Activated naive CD8-positive, alpha-beta T cell treated with anti-CD3 and anti-CD28 coated beads, Interleukin-2, amount 50 U/mL, for 16 hours (primary cell): ENCODE data around the gene STEAP3.

Experiments used
- DNase-seq: peaks from one replicate; pipeline ENCODE4 v3.0.0-alpha.2; 2020; ENCODE audit warnings: low read depth, low spot score

The STEAP3 gene

DNA sequence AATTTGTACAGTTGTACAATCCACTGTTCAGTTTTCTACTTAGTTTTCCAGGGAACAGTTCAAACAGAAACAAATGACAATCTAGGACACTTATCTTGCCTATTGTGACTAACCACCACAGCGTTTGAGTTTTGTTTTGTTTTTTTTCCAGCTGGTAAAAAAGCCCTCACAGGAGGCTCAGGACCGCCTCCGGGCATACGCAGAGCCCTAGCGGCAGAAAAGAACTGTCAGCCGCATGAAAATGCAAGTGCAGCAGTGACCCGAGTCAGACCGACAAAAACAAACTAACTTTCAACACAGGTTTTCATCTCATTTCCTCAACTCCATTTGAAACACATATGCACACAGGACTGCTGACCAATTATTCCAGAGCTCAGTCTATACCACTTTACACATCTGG lies 68.6 kb downstream of the STEAP3 start:
- no peak for DNase-seq

DNA sequence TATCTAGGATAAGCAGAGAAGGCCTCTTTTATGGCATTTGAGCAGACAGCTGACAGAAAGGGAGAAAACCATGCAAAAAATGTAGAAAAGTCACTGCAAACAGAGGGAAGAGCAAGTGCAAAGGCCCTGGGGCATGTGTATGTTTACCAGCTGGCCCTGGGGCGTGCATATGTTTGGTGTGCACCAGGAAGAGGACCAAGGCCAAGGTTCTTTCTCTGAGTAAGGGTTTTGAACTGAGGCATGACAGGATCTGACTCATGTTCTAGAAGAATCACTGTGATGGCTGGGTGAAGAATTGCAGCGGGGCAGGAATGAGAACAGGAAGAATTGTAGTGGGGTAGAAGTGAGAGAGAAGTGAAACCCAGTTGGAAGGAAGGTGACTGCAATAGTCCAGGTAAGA lies 69.6 kb downstream of the STEAP3 start:
- no peak for DNase-seq

DNA sequence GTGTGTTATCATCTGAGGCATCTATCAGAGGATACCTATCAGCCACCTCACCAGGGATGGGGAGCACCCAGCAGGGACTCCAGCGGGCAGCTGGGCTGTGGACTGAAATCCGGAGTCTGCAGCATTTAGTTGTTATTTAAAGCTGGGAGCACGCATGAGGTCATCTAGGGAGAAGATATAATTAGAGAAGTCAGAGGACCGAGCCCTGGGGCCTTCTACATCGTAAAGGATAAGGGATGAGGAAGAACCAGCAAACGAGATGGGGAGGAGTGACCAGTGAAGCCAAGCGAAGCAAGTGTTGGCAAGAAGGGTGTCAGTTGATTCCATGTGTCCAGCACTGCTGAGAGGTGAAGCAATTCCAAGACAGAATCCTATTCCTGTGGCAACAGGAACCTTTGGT lies 70.3 kb downstream of the STEAP3 start:
- no peak for DNase-seq

DNA sequence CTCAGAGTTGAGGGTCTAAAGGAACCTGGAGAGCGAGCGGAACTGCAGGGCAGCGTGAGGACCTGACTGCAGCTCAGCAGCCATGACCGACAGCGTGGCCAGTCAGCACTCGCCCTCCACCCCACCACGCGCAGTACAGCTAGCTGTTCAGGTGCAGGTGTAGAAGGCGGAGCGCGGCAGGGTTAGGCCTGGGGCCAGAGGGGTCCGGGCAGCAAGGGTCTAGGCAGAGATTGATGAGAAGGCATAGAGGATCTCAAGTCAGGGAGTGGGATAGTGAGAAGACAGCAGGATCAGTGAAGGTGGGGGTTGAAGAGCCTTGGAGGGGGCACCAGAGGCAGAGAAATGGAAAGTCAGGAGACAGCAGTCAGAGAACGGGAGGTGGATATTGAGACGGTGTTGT lies 71.0 kb downstream of the STEAP3 start:
- DNase-seq, result no peak

DNA sequence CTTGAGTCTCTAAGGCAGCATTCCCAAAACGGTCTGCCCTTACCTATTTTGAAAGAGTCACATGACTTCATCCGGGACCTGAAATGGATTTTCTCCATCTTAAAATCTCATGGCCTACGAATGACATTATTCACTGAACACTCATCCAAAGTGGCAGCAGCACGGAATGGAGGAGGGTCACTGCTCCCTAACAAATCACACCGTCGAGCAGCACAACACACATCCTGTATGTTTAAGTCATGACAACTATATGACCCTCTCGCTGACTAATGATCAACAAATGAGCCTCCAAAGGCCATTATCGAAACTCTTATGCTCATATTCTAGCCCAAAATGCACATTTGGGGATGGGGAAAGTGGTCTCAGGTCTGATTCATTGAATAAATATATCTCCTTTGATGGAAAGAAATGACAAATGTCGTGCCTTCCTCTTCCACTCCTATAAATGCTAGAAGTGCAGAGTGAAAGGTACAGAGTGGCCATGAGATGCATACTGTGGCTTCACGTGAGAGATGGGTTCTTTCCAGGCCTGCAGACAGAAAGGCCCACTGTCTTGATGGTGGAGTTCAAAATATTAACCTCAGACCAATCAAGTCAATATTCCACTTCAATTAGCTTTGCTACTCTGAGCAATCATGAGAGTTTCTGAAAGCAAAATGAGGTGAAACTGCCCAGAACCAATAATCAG lies 72.2 kb downstream of the STEAP3 start:
- DNase-seq, result no peak

DNA sequence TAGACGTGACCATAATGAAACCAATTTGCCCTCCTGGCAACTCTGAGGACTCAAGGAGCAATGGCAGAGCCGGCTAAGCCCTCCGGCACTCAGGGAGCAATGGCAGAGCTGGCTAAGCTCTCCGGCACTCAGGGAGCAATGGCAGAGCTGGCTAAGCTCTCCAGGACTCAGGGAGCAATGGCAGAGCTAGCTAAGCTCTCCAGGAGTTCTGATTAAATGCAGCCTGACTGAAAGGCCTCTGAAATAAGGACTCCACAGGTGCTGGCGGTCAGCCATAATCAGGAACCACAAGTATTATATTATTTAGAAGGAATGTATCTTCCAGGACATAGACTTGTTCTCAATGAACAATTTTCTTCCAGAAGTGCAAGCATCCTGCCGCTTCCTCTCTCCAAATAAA lies 77.8 kb downstream of the STEAP3 start:
- no peak for DNase-seq

DNA sequence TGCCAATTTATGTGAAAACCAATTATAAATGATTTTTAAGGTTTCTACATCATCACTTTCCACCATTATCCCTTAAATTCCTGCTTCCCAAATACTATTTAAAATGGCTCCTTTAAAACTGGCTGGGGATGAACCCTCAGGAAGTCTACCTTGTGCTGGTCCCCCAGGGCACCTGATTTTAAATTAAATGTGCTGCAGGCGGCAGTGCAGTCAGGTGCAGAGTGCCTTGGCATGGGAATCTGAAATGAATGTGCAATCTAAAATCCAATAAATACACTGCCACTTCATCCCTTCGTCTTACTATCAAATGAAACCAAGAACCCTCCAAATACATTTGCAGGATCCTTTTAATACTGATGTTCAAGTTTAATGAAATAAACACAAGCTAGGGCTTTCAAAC lies 81.2 kb downstream of the STEAP3 start:
- no peak for DNase-seq

DNA sequence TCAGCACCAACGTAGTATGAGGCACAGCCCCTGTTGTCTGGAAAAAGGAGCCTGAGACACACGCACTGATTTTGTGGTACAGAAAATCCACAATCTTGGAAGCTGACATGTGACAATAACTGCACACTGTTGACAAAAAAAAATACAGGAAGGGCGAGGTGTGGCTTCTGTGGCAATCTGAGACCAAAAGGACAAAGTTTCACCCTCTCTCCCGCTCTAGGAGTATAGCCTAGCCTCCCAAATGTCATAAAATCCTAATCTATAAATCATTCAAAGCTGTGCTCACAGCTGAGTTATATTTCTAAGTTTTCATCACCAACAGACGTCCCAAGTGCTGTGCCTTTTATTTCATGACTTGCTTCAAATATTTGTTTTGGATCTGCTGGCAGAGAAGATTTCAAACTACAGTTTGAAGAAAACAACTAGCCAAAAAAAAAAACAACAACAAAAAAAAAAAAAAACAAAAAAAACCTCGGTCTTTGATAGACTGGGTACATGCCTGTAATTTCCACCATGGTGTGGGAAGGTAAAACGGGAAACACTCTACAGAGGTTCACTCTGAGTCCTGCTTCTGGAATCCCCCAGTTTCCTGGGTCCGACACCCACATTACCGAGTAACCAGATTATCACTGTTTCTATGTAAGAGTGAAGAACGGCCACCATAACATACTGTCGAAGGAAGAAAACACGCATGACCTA lies 82.0 kb downstream of the STEAP3 start:
- DNase-seq, result no peak

DNA sequence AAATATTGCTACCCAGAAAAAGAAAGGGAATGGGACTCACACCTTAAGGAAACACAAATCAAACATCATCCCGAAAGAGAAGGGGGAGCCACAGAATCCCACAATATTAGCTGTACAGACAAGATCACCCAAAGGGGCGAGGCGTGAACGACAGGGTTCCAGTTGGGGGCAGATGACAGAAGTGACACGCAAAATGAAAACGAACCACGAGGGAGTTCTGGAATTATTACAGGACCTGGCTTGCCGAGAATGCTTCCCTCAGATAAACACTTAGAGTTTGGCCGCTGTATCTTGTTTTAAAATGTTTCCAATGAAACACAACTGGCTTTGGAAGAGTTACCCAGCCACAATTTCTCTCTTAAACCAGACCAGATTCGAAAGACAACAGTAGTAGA lies 82.6 kb downstream of the STEAP3 start:
- DNase-seq, result no peak

DNA sequence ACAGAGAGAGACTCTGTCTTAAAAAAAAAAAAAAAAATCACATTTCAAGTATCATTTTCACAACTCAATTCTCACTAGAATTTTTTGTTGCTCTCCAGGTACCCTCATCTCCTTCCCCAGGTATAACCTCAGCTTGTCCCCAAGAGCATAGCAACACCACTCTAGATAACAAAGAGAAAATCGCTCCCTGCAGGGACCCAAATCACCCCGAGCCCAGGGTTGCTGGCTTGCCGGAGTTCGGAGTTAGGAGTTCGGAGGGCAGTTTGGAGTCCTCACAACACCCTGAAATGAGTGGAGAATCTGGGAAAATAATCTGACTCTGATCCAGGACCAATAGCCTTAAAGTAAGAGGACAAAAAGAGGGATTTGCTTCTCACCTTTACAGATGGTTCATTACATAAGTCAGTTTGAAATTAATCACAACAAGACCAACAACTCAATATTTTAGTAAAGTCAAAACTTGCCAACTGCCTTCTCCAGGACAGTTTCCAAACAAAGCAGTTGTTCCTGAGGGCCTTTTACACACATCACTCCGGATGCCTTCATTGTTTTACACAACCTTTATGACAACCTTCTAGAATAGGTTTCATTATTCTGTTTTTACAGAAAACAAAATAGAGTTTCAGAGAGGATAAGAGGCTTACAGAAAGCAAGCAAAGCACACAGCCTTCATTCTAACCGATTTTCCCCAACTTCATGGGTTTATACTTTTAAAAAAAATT lies 83.9 kb downstream of the STEAP3 start:
- no peak for DNase-seq

DNA sequence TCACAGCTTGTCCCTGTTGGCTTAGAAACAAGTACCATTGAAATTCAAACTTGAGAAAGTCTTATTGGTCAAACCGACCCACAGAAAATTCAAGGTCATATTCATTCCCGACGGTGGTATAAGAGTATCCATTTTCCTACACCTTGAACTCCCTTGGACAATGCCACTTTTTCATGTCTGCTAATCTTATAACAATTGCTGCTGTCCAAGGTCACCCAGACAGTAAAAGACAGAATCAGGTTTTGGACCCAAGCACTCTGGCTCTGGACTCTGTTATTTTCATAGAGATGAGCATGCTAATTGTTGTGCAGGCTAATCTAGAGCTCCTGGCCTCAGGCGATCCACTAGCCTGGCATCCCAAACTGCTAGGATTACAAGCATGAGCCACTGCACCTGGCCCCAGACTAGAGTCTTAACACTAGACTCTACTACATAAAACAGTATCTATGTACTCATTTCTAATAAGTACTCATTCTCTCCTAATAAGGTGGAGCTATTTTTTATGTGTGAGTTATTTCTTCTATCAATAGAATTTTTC lies 85.2 kb downstream of the STEAP3 start:
- no peak for DNase-seq

DNA sequence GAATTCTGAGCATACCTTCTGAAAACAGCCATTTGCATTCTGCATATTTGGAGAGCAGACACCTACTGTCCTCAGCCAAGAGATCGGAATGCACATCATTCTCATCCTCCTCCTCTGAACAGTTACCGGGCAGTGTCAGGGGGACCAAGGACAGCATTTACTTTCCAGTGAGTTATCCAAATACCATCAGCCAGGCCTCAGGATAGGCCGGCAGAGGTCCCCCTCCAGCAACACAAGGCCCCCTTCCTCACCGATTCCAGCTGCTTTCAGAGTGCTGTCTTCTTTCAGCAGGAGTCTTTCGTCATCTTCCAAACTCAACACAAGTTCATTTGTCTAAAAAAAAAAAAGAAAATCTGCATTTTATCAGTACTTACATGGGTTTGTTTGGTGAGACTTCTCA lies 87.7 kb downstream of the STEAP3 start:
- DNase-seq, result no peak

DNA sequence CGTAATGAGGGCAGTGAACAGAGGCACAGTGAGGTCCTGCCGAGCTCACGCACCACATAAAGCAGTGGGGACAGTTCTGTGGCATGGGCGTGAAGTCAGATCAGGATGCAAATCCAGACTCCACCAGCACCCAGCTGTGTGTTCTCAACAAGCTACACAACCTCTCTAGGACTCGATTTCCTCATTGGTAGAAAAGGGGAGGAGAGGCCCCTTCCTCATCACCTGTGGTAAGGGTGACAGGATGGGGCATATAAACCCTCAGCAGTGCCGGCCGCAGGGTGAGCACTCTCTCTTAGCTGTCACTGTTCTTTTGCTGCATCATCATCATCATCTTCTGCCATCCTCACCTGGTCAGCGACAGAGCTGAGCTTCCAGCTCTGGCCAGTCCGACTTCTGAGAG lies 88.2 kb downstream of the STEAP3 start:
- DNase-seq, result no peak
